ENCODE measurements around the gene CACUL1.
A peak's percentile ranks its signal among the peaks of the same experiment; 100 is the strongest.

The CACUL1 gene

DNA sequence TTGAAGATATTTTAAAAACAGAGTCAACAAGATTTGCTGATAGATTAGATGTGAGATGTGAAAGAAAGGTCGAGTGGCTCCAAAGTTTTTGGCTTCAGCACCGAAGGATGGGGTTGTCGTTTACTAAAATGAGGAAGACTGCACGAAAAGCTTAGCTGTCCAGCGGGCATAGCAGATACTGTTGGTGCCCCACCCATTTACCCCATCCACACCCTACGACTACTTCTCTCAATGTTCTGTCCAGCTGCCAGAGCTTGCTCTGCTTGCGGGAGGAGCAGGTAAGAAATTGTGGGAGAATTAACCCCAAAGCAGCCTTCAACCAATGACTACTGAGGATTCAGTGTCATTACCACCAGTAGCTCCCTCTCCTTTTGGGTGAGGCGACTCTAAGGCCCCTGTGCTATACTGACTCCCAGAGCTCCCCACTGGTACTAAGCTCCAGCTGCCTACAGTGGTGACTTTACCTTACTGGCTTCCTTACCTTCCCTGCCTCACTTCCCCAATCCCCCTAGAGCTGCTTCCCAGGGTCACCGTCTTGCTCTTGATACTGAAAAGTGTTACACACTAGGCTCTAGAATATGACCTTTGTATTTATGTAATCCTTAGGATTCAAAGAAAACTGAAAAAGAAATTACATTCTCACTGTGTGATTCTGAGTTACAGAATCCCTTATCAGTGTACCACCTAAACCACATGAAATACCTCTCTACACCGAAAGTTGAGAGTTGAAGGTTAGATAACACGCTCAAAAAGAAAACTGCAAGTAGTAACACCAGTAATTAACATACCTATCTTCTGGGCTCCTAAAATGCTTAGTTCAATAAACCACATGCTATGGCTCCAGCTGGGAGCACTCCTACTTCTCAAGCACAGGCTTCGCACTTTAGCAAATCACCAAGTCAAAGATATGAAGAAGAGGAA, 22.3 kb downstream of the CACUL1 start:
- no peak for DNase-seq

GRCh38 chr10:118730756-118731456, 23.9 kb downstream of the CACUL1 start:
- DNase-seq: no peak

- DNase-seq: no peak
These were observed 25.0 kb downstream of the CACUL1 start for GRCh38 chr10:118729641-118730258.

GRCh38 chr10:118729200-118729599, 25.6 kb downstream of the CACUL1 start:
- no peak for DNase-seq

GRCh38 chr10:118725886-118726500, 28.8 kb downstream of the CACUL1 start:
- no peak for DNase-seq

GRCh38 chr10:118723466-118723865, 31.3 kb downstream of the CACUL1 start:
- DNase-seq: no peak

GRCh38 chr10:118721539-118721876, 33.3 kb downstream of the CACUL1 start:
- no peak for DNase-seq

DNA sequence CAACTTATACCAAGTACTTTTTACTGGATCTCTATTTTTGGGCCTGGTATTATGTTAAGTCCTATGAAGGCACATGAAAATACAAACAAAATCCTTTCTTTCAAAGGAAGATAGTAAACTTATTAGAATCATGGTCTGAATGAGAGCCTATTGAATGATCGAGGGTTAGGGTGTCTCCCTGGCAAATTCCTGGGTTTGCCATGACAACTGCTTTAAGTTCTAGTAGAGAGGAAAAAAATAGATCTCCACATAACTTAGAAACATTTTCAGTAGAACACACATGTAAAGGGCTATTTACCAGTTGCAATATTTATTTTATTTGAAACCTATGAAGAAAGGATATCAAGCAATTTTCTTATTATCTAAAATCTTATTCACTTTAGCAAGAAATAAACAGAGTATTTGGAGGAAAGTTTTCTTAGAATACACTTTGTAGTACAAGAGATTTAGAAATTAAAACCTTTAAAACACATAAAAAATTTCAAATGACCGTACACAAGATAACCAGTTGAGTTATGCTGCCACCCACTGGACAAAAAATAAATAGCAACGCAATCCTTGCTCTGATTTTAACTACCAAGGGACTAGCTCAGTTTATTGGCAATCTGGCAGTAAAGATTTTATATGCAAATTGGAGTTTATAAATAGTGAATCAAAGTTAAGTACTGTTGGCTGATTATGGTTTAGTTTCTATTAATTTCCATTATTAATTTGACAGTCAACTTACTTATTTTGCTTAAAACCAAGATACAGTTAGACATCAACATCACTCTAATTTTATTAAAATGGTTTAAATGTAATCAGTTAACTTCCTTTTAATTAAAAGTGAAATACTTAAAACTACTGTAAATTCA, 33.9 kb downstream of the CACUL1 start:
- peak; percentile 1 for DNase-seq

- no peak for DNase-seq
These were observed 40.4 kb downstream of the CACUL1 start for GRCh38 chr10:118714366-118714765.

GRCh38 chr10:118712930-118713634, 41.7 kb downstream of the CACUL1 start:
- DNase-seq: no peak

DNA sequence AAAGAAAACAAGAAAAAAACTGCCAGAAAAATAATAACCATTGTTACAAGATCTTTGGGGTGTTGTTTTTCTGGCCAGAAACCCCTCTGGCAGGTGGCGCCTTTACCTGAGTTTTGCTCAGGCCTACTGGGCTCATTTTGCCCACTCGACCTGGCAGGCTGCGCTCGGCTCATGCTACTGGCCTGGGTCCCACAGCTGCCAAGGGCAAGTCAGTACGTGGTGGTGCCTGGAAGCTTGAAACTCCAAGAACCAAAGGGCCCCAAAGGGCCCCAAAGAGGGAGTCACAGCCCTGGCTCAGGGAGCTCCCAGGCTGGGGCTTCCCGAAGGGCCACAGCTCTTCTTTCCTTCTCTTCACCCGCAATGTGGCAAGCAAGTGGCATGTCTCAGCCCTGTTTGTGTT, 42.7 kb downstream of the CACUL1 start:
- DNase-seq: no peak

GRCh38 chr10:118710487-118710886, 44.3 kb downstream of the CACUL1 start:
- DNase-seq: no peak

- DNase-seq: no peak
These were observed 46.2 kb downstream of the CACUL1 start for GRCh38 chr10:118708571-118708970.

DNA sequence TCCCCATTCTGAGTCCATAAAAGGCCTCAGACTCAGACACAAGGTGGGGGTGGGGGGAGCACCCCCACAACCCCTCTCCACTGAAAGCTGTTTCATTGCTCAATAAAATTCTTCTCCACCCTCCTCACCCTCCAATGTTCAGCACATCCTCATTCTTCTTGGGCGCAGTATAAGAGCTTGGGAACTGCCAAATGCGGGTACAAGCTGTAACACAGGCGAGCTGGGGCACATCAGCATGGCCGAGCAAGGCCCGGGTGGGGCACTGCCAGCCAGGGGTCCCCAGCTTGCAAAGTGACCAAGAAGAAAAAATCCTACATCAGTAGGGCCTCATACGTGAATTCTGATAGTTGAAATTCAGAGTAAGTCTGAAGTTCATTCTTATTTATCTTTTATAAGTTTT, 50.1 kb downstream of the CACUL1 start:
- no peak for DNase-seq

- DNase-seq: no peak
These were observed 53.0 kb downstream of the CACUL1 start for GRCh38 chr10:118701529-118702323.

- no peak for DNase-seq
These were observed 56.3 kb downstream of the CACUL1 start for GRCh38 chr10:118698421-118698820.

DNA sequence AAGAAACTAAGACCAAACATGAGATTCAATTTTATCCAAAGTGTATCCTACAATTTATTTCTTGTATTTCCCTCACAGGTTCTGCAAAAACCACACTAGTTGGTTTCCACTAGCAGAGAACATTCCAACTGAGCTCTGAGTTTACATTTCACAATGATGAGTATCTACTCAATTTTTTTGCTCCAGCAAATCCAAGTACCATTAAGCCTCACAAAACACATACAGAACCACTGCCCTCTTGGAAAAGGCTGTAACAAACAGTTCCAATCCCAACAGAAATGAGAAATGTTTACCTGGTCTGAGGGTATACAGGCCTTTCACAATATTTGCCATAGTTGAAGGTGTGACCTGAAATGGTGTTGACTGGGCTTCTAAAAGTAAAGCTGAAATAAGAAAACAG, 59.9 kb downstream of the CACUL1 start:
- DNase-seq: no peak

DNA sequence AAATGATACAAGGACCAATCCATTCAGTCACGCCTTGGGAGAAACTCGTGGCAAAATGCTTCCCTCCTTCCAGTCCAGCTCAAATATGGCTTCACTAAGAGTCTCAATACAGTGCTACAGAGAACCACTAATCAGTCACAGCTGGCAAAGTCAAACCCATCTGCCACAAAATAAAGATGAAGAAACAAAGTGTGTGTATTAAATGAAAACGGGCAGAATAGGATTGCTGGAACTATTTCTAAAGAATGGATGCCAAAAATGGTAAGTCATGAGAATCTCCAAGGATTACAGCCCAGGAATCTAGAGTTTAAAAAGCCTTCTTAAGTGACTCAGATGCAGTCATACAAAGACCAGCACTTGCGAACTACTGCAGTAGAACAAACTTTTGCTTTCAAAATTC, 61.9 kb downstream of the CACUL1 start:
- DNase-seq: no peak

DNA sequence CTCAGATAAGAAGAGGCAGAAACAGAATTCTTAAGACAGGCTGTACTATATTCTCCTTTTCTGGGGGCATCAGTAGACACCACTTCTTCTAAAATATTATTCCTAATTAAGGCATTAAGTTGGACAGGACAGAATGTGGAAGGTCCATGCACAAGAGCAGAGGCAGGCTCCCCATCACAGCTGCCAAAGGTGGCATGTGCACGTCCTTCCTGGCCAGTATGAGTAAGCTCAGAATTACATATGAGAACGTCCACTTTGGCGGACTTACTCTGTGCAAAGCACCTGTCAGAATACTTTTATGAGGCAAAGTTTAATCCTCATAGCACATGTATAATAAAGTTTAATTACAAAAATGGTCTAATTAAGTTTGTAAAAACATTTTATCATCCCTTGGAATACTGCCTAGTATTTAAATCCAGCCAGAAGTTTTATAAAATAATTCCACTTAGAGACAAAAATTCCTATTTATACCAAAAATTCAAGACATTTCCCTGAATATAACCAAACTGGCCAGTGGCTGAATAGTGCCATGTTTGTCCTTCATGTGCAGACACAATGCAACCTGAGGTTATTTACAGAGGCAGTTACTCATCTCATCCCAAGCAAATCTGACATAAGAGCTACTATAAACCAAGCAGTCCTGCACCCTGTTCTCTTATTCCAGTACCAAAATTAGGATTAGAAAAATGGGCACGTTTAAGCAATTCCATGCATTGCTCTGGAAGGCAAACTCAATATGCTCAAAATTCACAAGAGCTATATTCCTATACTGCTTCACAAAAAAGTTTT, 65.5 kb downstream of the CACUL1 start:
- DNase-seq: no peak

DNA sequence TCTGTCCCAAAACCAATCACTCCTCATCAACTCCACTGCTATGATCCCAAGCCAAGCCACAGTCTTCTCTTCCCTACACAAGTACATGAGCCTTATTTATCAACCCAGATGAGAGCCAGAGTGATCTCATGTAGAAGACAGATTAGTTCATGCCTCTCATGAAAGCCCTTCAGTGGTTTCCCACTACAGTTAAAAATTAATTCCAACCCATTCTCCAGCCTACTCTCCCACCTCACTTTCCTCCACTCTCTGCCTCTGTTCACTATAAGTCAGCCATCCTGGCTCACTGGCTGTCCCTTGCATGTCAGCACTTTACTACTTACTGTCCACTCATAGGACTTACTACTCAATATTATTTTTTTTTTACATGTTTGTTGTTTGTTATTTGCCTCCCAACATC, 67.3 kb downstream of the CACUL1 start:
- DNase-seq: no peak
